B cell (primary cell): ENCODE measurements around the gene EXOSC6. TPM values are rescaled to one million over a fixed set of nuclear protein-coding genes. Genes with fewer than 3 reads are reported as not detected.
A peak's percentile ranks its signal among the peaks of the same experiment; 100 is the strongest.

ENCODE experiments used
- ATAC-seq: fragments of 200-7000 bp; cut with Tn5 transposase; one replicate; pipeline ENCODE4 v1.10.0; 2021; ENCODE audit warnings: low read depth, mild to moderate bottlenecking, moderate number of reproducible peaks, moderate library complexity
- CTCF ChIA-PET: fragments of 350-600 bp; sonication (Branson Sonifier 250); formaldehyde crosslinking; loops from one replicate; lab custom pipeline; 2021; ENCODE audit warnings: antibody characterized with exemption, inconsistent platforms; lab: Charles Lee
- POLR2A ChIA-PET: fragments of 350-600 bp; sonication (Branson Sonifier 250); formaldehyde crosslinking; loops from one replicate; lab custom pipeline; 2021; ENCODE audit warnings: antibody characterized with exemption; lab: Charles Lee
- DNase-seq: peaks from one replicate; pipeline ENCODE4 v3.0.0; 2013
- H2AFZ ChIP-seq: 2 replicates; pipeline ENCODE4 v1.6.1; 2012; ENCODE audit warnings: mild to moderate bottlenecking, low read depth, low read length; ENCODE audit not compliant: insufficient read depth, poor library complexity, severe bottlenecking
- H3K27ac ChIP-seq, 2 donors: 1 replicate in 1 of 2; 2 replicates in 1 of 2; pipeline ENCODE4 v1.5.1; 2012 to 2013; ENCODE audit warnings: low read length in 2 of 2, mild to moderate bottlenecking in 2 of 2, moderate library complexity in 1 of 2
- H3K27me3 ChIP-seq, 4 experiments: fragments of 200-600 bp in 1 of 4; sonication (generic) in 1 of 4; replicated peaks in 1 of 4; 1 replicate in 2 of 4; 2 replicates in 2 of 4; pipeline versions ENCODE4 v1.6.1 to v1.7.0; 2013 to 2016; ENCODE audit warnings: low read length in 3 of 4, mild to moderate bottlenecking in 2 of 4, mixed read lengths in 1 of 4, moderate library complexity in 1 of 4; ENCODE audit not compliant: insufficient read depth in 4 of 4, control insufficient read depth in 3 of 4; ENCODE audit errors: control extremely low read depth in 1 of 4
- H3K36me3 ChIP-seq, 2 experiments: replicated peaks in 1 of 2; 1 replicate in 1 of 2; 2 replicates in 1 of 2; pipeline versions ENCODE4 v1.6.1 to v1.7.1; 2013; ENCODE audit warnings: low read length in 1 of 2; ENCODE audit not compliant: insufficient read depth in 2 of 2, control insufficient read depth in 1 of 2; ENCODE audit errors: control extremely low read depth in 1 of 2, extremely low read depth in 1 of 2
- H3K4me1 ChIP-seq, 2 donors: fragments of 200-600 bp in 1 of 2; sonication (generic) in 1 of 2; 1 replicate in 1 of 2; 2 replicates in 1 of 2; pipeline versions ENCODE4 v1.5.1 to v1.6.1; 2013 to 2017; ENCODE audit warnings: low read length in 2 of 2; ENCODE audit not compliant: control insufficient read depth in 2 of 2, insufficient read depth in 2 of 2
- H3K4me2 ChIP-seq: replicated peaks from 2 replicates; pipeline ENCODE3; 2012; ENCODE audit warnings: mild to moderate bottlenecking, low read depth, low read length; ENCODE audit not compliant: poor library complexity, severe bottlenecking
- H3K4me3 ChIP-seq, 5 experiments: fragments of 200-600 bp in 1 of 5; sonication (generic) in 1 of 5; 1 replicate in 3 of 5; 2 replicates in 2 of 5; pipeline versions ENCODE4 v1.5.1 to v1.7.0; 2011 to 2016; ENCODE audit warnings: low read length in 4 of 5, mild to moderate bottlenecking in 4 of 5, low read depth in 2 of 5, control low read depth in 1 of 5, moderate library complexity in 1 of 5; ENCODE audit not compliant: insufficient read depth in 1 of 5; ENCODE audit errors: control extremely low read depth in 1 of 5, extremely low read depth in 1 of 5
- H3K79me2 ChIP-seq: fragments of 200-600 bp; sonication (generic); one replicate; pipeline ENCODE4 v1.6.0; 2016; ENCODE audit warnings: low read length; ENCODE audit not compliant: control insufficient read depth, insufficient read depth
- H3K9ac ChIP-seq: fragments of 200-600 bp; sonication (generic); 2 replicates; pipeline ENCODE4 v1.6.1; 2017; ENCODE audit warnings: mild to moderate bottlenecking, low read length, moderate library complexity
- H3K9me3 ChIP-seq, 3 donors: one replicate each; pipeline versions ENCODE4 v1.6.1 to v1.7.1; 2013; ENCODE audit warnings: low read length in 2 of 3; ENCODE audit not compliant: control insufficient read depth in 2 of 3, insufficient read depth in 1 of 3; ENCODE audit errors: control extremely low read depth in 1 of 3
- H4K20me1 ChIP-seq: 2 replicates; pipeline ENCODE4 v1.6.0; 2012; ENCODE audit warnings: mild to moderate bottlenecking, low read length; ENCODE audit not compliant: insufficient read depth, control insufficient read depth, poor library complexity, severe bottlenecking
- H3K27ac Mint-ChIP-seq: one replicate; pipeline ENCODE4 v1.8.0; 2021; ENCODE audit warnings: mixed read lengths
- H3K27me3 Mint-ChIP-seq: one replicate; pipeline ENCODE4 v1.8.0; 2021; ENCODE audit warnings: mixed read lengths
- H3K4me1 Mint-ChIP-seq: one replicate; pipeline ENCODE4 v1.8.0; 2021; ENCODE audit warnings: mixed read lengths
- H3K4me3 Mint-ChIP-seq: one replicate; pipeline ENCODE4 v1.8.0; 2021; ENCODE audit warnings: mixed read lengths
- H3K9me3 Mint-ChIP-seq: one replicate; pipeline ENCODE4 v1.8.0; 2022; ENCODE audit warnings: mixed read lengths; ENCODE audit not compliant: insufficient read depth
- CTCF ChIP-seq: fragments of 200-600 bp; IDR thresholded peaks from one replicate; pipeline ENCODE4 v1.8.0; 2022; ENCODE audit warnings: antibody characterized with exemption, mild to moderate bottlenecking
- EZH2 ChIP-seq: IDR thresholded peaks from 2 replicates; pipeline ENCODE4 v1.6.1; 2012; ENCODE audit warnings: borderline replicate concordance, low read depth, mild to moderate bottlenecking, moderate library complexity, low read length; ENCODE audit not compliant: insufficient read depth, poor library complexity, severe bottlenecking
- WGBS: methylation state at CpG from one replicate; pipeline ENCODE4 v1.1.5; 2013; ENCODE audit warnings: missing lambda C conversion rate; ENCODE audit not compliant: insufficient coverage; 5-methylcytosine and 5-hydroxymethylcytosine counted together
- intact Hi-C: fragments of 100-400 bp; cut with micrococcal nuclease; formaldehyde crosslinking; loops from one replicate; pipeline ENCODE4 v1.10.0; 2022
- polyA minus RNA-seq: library from RNA; depleted of rRNA, polyadenylated mRNA; stranded (reverse); fragments of >200 nt; gene quantifications from 2 replicates; pipeline ENCODE4 v1.2.3, GENCODE V29; 2012
- polyA plus RNA-seq: library from polyadenylated mRNA; depleted of rRNA; stranded (reverse); fragments of >200 nt; gene quantifications from 2 replicates; pipeline ENCODE4 v1.2.3, GENCODE V29; 2012
- total RNA-seq, 2 donors: library from RNA; stranded (reverse); fragments of 120-200 nt in 1 of 2; gene quantifications; 1 replicate in 1 of 2; 2 replicates in 1 of 2; pipeline versions ENCODE4 v1.2.3 to v1.2.4, GENCODE V29; 2013 to 2022

EXOSC6 gene
- total RNA-seq = 41.8 and 42.3 TPM in 2 replicates
- 26.5 TPM for total RNA-seq (2013)
- 13.0 and 14.6 TPM in 2 replicates for polyA plus RNA-seq
- polyA minus RNA-seq = 34.0 and 34.2 TPM in 2 replicates

- H3K4me2 ChIP-seq = peak within 1 kb of the TSS; percentile 94
- peak within 1 kb of the TSS; percentile 78 for H3K9ac ChIP-seq
- ChIA-PET POLR2A (interaction anchor here (1.2 kb wide), 1 partner anchor 95 kb away, joined by 4 read pairs; the partner anchor contains the start of gene DDX19A), CTCF (interaction anchor here (0.6 to 1.8 kb wide), 11 partner anchors 10 to 274 kb away, joined by 3 to 6 read pairs (median 3); partner anchors contain the start of gene AARS1)
- Mint-ChIP-seq H3K27ac (peak within 1 kb of the TSS; percentile 98), H3K4me1 (peaks cover 14% of the 10 kb centered on the region), H3K9me3 (no peaks in the 10 kb centered on the region), H3K4me3 (peak within 1 kb of the TSS; percentile 90), H3K27me3 (no peaks in the 10 kb centered on the region)
- peaks cover 0 to 8% (median 0%) of the 10 kb centered on the region in 3 donors for H3K9me3 ChIP-seq
- peak within 1 kb of the TSS; percentile 19 to 76 (median 65) for H3K4me3 ChIP-seq
- H3K36me3 ChIP-seq = peaks cover 0 to 34% of the 10 kb centered on the region in 2 experiments
- intact Hi-C loops = loop anchor here (1.0 to 5.0 kb wide), 5 partner anchors 37 to 913 kb away; partner anchors contain the start of genes AARS1, COG4, COG8 and DDX19A
- ATAC-seq = peak; percentile 97
- DNase-seq = peak; percentile 96
- no peaks in the 10 kb centered on the region for H3K27me3 ChIP-seq
- H3K27ac ChIP-seq = peak within 1 kb of the TSS; percentile 38 to 78
- H3K79me2 ChIP-seq = peaks cover 12% of the 10 kb centered on the region
- peaks cover 0 to 24% of the 10 kb centered on the region in 2 donors for H3K4me1 ChIP-seq
- peak within 1 kb of the TSS; percentile 84 for H2AFZ ChIP-seq
- WGBS = 3% methylated on average over 61 of the region's 65 CpGs
- TF ChIP-seq CTCF (peak; percentile 92), EZH2 (no peak)
- peaks cover 6% of the 10 kb centered on the region for H4K20me1 ChIP-seq
Measured at GRCh38 chr16:70251629-70252354, at the start of gene EXOSC6. Gene EXOSC6 (minus strand): TSS chr16:70251940. CDS start chr16:70251900, 40 bp downstream.

GRCh38 chr16:70301121-70301520 lies 49.4 kb upstream of the EXOSC6 start:
- CTCF ChIA-PET = no interaction called here
- peaks cover 18 to 28% of the 10 kb centered on the region in 2 donors for H3K4me1 ChIP-seq
- H3K9ac ChIP-seq = no peak overlapping the region
- peaks cover 0 to 4% (median 3%) of the 10 kb centered on the region in 3 donors for H3K9me3 ChIP-seq
- no peak overlapping the region for H3K4me2 ChIP-seq
- TF ChIP-seq EZH2 (no peak), CTCF (no peak)
- H3K27me3 Mint-ChIP-seq = no peaks in the 10 kb centered on the region
- peak overlapping the region; percentile 70 for H3K27ac Mint-ChIP-seq
- H3K27me3 ChIP-seq = no peaks in the 10 kb centered on the region
- no CpG with 5 or more reads among the region's 1 CpG for WGBS
- intact Hi-C loops = no loop called here
- peaks cover 0 to 3% of the 10 kb centered on the region in 2 experiments for H3K36me3 ChIP-seq
- no peaks in the 10 kb centered on the region for H4K20me1 ChIP-seq
- H2AFZ ChIP-seq = no peak overlapping the region
- peak overlapping the region in 1 of 2 donors; percentile 3 for H3K27ac ChIP-seq
- peaks cover 5% of the 10 kb centered on the region for H3K9me3 Mint-ChIP-seq
- ATAC-seq (no peak), DNase-seq (no peak)
- H3K4me3 ChIP-seq = no peak overlapping the region
- POLR2A ChIA-PET = no interaction called here
- H3K4me1 Mint-ChIP-seq = peaks cover 44% of the 10 kb centered on the region
- H3K79me2 ChIP-seq = peaks cover 65% of the 10 kb centered on the region
- peak overlapping the region; percentile 58 for H3K4me3 Mint-ChIP-seq
